HG02885 (cell line): ENCODE results near the gene SPTSSB.

ENCODE experiments used
- ATAC-seq: cut with Tn5 transposase; IDR thresholded peaks from one replicate; pipeline ENCODE4 v1.9.1; 2021; ENCODE audit warnings: mild to moderate bottlenecking; ENCODE audit not compliant: unreplicated experiment, poor library complexity

The SPTSSB gene

DNA sequence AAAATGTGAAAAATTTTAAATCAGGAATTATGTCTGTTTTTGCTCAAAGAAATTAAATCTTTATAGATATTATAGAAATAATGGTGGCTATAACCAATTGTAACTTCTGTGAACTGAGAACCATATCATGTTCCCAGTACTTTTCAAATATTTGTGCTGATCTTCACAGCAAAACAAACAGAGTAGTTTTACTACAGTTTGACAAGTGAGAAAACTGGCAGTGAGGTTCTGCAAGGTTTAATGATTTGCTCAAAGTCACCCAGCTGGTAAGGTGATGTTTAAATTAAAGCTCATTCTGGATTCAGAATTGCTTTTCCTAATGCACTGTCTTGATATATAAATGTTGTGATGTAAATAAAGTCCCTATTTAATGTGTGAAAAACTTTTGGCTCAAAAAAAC lies 22.0 kb upstream of the SPTSSB start:
- ATAC-seq = no peak

- no peak for ATAC-seq
These were observed 21.5 kb upstream of the SPTSSB start for GRCh38 chr3:161392853-161393252.

DNA sequence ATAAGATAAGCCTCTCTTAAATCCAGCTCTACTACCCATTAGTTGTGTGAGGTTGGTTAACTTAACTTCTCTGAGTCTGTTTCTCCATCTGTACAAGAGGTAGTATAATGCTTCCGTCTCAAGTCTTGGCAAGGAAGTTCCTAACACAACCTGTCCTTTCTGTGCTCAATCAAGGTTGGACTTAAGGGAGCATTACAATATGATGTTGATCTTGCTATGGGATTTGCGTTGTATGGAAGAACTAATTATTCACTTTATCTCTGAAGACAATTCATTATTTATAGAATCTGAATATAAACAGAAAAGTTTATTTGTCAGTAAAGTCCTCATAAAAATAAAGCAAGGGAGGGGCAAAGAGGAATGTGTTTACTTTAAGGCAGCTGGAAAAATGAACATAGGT lies 18.9 kb upstream of the SPTSSB start:
- ATAC-seq = no peak

GRCh38 chr3:161389445-161390035 lies 18.2 kb upstream of the SPTSSB start:
- ATAC-seq = no peak

- peak; percentile 67 for ATAC-seq
These were observed 17.5 kb upstream of the SPTSSB start for GRCh38 chr3:161388855-161389254.

GRCh38 chr3:161386991-161387770 lies 15.9 kb upstream of the SPTSSB start:
- ATAC-seq = no peak

GRCh38 chr3:161372321-161373260 lies 1.3 kb upstream of the SPTSSB start:
- peak; percentile 62 for ATAC-seq

GRCh38 chr3:161369531-161369930 lies 1.8 kb downstream of the SPTSSB start:
- ATAC-seq = no peak

GRCh38 chr3:161366094-161366493 lies 5.2 kb downstream of the SPTSSB start:
- ATAC-seq = no peak

- ATAC-seq = no peak
These were observed 12.8 kb downstream of the SPTSSB start for GRCh38 chr3:161358488-161358887.

- no peak for ATAC-seq
These were observed 15.0 kb downstream of the SPTSSB start for GRCh38 chr3:161356287-161356686.

DNA sequence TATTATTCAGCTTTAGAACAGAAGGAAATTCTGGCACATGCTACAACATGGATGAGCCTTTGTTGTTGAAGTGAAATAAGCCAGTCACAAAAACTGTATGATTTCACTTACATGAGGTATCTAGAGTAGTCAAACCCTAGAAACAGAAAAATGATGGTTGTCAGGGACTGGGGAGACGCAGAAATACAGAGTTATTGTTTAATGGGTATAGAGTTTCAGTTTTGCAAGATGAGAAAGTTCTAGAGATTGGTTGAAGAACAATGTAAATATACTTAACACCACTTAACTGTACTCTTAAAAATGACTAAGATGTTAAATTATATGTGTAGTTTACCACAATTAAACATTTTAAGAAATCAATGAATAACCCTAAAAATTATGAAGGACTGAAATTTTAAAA lies 15.8 kb downstream of the SPTSSB start:
- no peak for ATAC-seq

- no peak for ATAC-seq
These were observed 16.8 kb downstream of the SPTSSB start for GRCh38 chr3:161354554-161354953.

DNA sequence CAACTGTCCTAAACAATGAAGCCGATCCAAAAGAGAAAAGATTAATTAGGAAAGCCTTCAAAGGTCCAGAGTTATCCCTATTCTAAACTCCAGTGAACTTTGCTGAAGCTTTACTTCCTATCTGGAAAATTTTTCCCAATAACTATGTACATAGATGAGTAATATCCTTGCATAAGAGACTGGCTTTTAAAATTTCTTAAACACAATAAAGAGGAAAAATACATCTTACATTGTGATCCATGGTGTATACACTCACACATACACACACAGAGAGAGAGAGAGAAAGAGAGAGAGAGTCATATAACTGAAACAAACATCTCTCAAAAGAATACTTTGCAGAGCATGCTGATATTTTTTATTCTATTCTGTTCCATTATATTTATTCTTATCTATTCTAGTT lies 20.0 kb downstream of the SPTSSB start:
- ATAC-seq = no peak

DNA sequence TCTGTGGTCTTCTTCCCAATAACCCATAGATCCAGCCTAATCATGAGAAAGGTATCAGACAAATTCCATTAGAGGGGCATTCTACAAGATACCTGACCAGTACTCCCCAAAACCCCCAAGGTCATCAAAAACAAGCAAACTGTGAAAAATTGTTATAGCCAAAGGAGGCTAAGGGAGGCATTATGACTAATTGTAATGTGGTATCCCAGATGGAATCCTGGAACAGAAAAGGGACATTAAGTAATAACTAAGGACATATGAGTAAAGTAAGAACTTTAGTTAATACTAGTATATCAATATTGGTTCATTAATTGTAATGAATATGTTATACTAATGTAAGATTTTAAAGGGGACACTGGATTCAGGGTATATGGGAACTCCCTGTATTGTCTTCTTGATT lies 20.4 kb downstream of the SPTSSB start:
- ATAC-seq = no peak

- peak; percentile 69 for ATAC-seq
These were observed 21.6 kb downstream of the SPTSSB start for GRCh38 chr3:161349529-161350312.

GRCh38 chr3:161348796-161349400 lies 22.4 kb downstream of the SPTSSB start:
- ATAC-seq = peak; percentile 71

DNA sequence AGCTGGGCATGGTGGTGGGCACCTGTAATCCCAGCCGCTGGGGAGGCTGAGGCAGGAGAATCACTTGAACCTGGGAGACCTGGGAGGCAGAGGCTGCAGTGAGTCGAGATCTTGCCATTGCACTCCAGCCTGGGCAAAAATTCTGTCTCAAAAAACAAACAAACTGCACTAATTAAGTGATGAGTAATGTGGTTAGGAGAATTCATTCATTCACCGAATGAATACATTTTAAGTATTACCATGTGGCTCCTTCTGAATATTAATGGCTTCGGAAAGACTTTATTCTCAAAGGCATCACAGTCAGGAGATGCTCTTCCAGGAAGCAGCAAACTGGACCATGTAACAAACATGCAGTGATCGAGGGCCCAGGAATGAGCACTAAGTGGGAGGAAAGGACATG lies 23.6 kb downstream of the SPTSSB start:
- ATAC-seq = no peak

DNA sequence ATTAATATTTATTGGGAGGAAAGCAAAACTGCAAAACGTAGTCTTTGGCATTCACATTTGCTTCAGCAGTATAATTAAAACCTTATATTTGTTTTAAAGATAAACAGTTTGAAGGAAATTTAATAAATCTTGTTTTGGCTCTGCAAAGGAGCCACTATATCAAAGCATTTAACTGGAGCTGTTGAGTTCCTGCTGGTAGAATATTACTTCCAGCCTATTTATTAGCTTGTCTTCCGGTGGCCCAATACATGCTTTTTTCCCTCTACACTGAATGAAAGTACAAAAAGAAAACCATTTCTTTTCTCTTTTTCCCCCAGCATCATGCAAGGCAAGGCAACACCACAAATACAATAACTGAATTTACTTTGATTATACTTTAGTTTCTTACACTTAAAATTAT lies 26.3 kb downstream of the SPTSSB start:
- no peak for ATAC-seq

- no peak for ATAC-seq
These were observed 27.3 kb downstream of the SPTSSB start for GRCh38 chr3:161343986-161344385.
